DND-41 (cell line): ENCODE results near the gene GRAMD1A.
"Not testable (repeated sequence)": the region's sequence is repeated elsewhere in the genome, so short reads cannot be mapped to it uniquely, and the experiment has no call there.

Experiments
- ATAC-seq: fragments of 200-7000 bp; cut with Tn5 transposase; 3 replicates; pipeline ENCODE4 v1.9.1; 2021; ENCODE audit warnings: low read depth; ENCODE audit not compliant: insufficient read depth
- DNase-seq: peaks from one replicate; pipeline ENCODE4 v3.0.0-alpha.2; 2020
- H2AFZ ChIP-seq: 2 replicates; pipeline ENCODE4 v1.6.0; 2012; ENCODE audit warnings: low read depth, low read length
- H3K27ac ChIP-seq: 2 replicates; pipeline ENCODE4 v1.5.1; 2012; ENCODE audit warnings: low read length, inconsistent platforms
- H3K27me3 ChIP-seq: fragments of 200-600 bp; sonication (generic); 2 replicates; pipeline ENCODE4 v1.6.0; 2012; ENCODE audit warnings: low read length, mild to moderate bottlenecking, inconsistent platforms; ENCODE audit not compliant: insufficient read depth, poor library complexity
- H3K36me3 ChIP-seq: 2 replicates; pipeline ENCODE4 v1.5.1; 2012; ENCODE audit warnings: low read length, inconsistent platforms; ENCODE audit not compliant: insufficient read depth
- H3K4me1 ChIP-seq: 2 replicates; pipeline ENCODE4 v1.5.1; 2012; ENCODE audit warnings: mild to moderate bottlenecking, low read length; ENCODE audit not compliant: insufficient read depth
- H3K4me2 ChIP-seq: 2 replicates; pipeline ENCODE4 v1.6.0; 2012; ENCODE audit warnings: mild to moderate bottlenecking, moderate library complexity, low read length, inconsistent platforms; ENCODE audit not compliant: insufficient read depth
- H3K4me3 ChIP-seq, 2 experiments: fragments of 200-600 bp in 1 of 2; shearing (Covaris generic) in 1 of 2; 2 replicates each; pipeline ENCODE4 v1.5.1; 2012 to 2016; ENCODE audit warnings: inconsistent platforms in 2 of 2, low read length in 2 of 2, mild to moderate bottlenecking in 2 of 2, low read depth in 1 of 2, moderate library complexity in 1 of 2
- H3K79me2 ChIP-seq: 2 replicates; pipeline ENCODE4 v1.6.0; 2012; ENCODE audit warnings: low read length, inconsistent platforms; ENCODE audit not compliant: insufficient read depth
- H3K9ac ChIP-seq: 2 replicates; pipeline ENCODE4 v1.6.0; 2012; ENCODE audit warnings: low read depth, mild to moderate bottlenecking, inconsistent platforms, low read length, moderate library complexity
- H3K9me3 ChIP-seq: 2 replicates; pipeline ENCODE4 v1.5.1; 2012; ENCODE audit warnings: low read length, moderate library complexity, mild to moderate bottlenecking, inconsistent platforms; ENCODE audit not compliant: insufficient read depth, severe bottlenecking
- H4K20me1 ChIP-seq: 2 replicates; pipeline ENCODE4 v1.6.0; 2012; ENCODE audit warnings: low read length; ENCODE audit not compliant: insufficient read depth
- CTCF ChIP-seq: IDR thresholded peaks from 2 replicates; pipeline ENCODE4 v1.5.1; 2012; ENCODE audit warnings: borderline replicate concordance, low read length, moderate library complexity, mild to moderate bottlenecking; ENCODE audit not compliant: poor library complexity, severe bottlenecking; ENCODE audit errors: extremely low read depth
- EZH2 ChIP-seq: IDR thresholded peaks from 3 replicates; pipeline ENCODE4 v1.6.1; 2012; ENCODE audit warnings: borderline replicate concordance, low read depth, mild to moderate bottlenecking, moderate library complexity, low read length, inconsistent platforms; ENCODE audit not compliant: severe bottlenecking

The GRAMD1A gene

GRCh38 chr19:35027009-35027408 is 26.9 kb downstream of the GRAMD1A start:
- Histone ChIP-seq H3K27me3 (peaks cover 16% of the 10 kb centered on the region), H3K36me3 (peaks cover 64% of the 10 kb centered on the region), H3K9me3 (no peaks in the 10 kb centered on the region)

GRCh38 chr19:35027851-35028599 is 27.9 kb downstream of the GRAMD1A start:
- Histone ChIP-seq H3K9me3 (no peaks in the 10 kb centered on the region), H3K79me2 (no peaks in the 10 kb centered on the region), H3K9ac (no peak overlapping the region), H3K4me1 (peaks cover 7% of the 10 kb centered on the region; the same call in 1 of the 2 replicates), H4K20me1 (peaks cover 34% of the 10 kb centered on the region), H3K36me3 (peaks cover 54% of the 10 kb centered on the region), H3K4me2 (no peak overlapping the region), H2AFZ (no peak overlapping the region), H3K27ac (no peak overlapping the region), H3K4me3 (no peak overlapping the region), H3K27me3 (peaks cover 16% of the 10 kb centered on the region)
- DNase-seq, result no peak
- TF ChIP-seq CTCF, result no peak
- no peak for TF ChIP-seq EZH2
- no peak for ATAC-seq

More at GRCh38 chr19:35027009-35027408, 26.9 kb downstream of the GRAMD1A start:
- no peak overlapping the region for H3K9ac ChIP-seq
- no peak overlapping the region for H3K27ac ChIP-seq
- H3K4me3 ChIP-seq, result no peak overlapping the region
- TF ChIP-seq CTCF, result no peak
- no peak for TF ChIP-seq EZH2
- ATAC-seq, result no peak
- DNase-seq, result no peak
- H3K4me2 ChIP-seq, result no peak overlapping the region
- H4K20me1 ChIP-seq, result peaks cover 29% of the 10 kb centered on the region
- no peaks in the 10 kb centered on the region for H3K79me2 ChIP-seq
- no peak overlapping the region for H2AFZ ChIP-seq
- H3K4me1 ChIP-seq, result peaks cover 7% of the 10 kb centered on the region; the same call in 1 of the 2 replicates

- H3K36me3 ChIP-seq, result peaks cover 49% of the 10 kb centered on the region
- not testable (repeated sequence) for H3K9me3 ChIP-seq, H2AFZ ChIP-seq, H3K4me2 ChIP-seq, H3K4me1 ChIP-seq, H3K4me3 ChIP-seq, ATAC-seq, H3K79me2 ChIP-seq, H3K9ac ChIP-seq, DNase-seq, H3K27ac ChIP-seq
- peaks cover 31% of the 10 kb centered on the region for H4K20me1 ChIP-seq
- H3K27me3 ChIP-seq, result peaks cover 16% of the 10 kb centered on the region
These were observed 28.4 kb downstream of the GRAMD1A start for GRCh38 chr19:35028600-35028885.

- not testable (repeated sequence) for H2AFZ ChIP-seq, H3K4me1 ChIP-seq, H3K27ac ChIP-seq, H3K79me2 ChIP-seq, H3K4me3 ChIP-seq, ATAC-seq, DNase-seq, H3K9me3 ChIP-seq, H3K9ac ChIP-seq
- H4K20me1 ChIP-seq, result peaks cover 30% of the 10 kb centered on the region
- H3K36me3 ChIP-seq, result peaks cover 41% of the 10 kb centered on the region
- H3K27me3 ChIP-seq, result peaks cover 16% of the 10 kb centered on the region
- peak overlapping the region; percentile 61; the same call in 1 of the 2 replicates for H3K4me2 ChIP-seq
These were observed 29.2 kb downstream of the GRAMD1A start for GRCh38 chr19:35029275-35029736.
